ENCODE results near the gene NOXA1.
"Not testable (repeated sequence)": the region's sequence is repeated elsewhere in the genome, so short reads cannot be mapped to it uniquely, and the experiment has no call there.

The NOXA1 gene

GRCh38 chr9:137447722-137448601, 24.8 kb downstream of the NOXA1 start:
- H3K4me3 ChIP-seq (ENCODE audit: low read depth, low read length) = no peak overlapping the region

GRCh38 chr9:137448602-137448962, 25.4 kb downstream of the NOXA1 start:
- no peak overlapping the region for H3K4me3 ChIP-seq (ENCODE audit: low read depth, low read length)
- TF ChIP-seq CTCF (IDR thresholded peaks at IDR 0.05; ENCODE audit: low read depth, low read length, missing control alignments) = no peak
- no peak for DNase-seq (ENCODE audit: low read depth)

More at GRCh38 chr9:137447722-137448601, 24.8 kb downstream of the NOXA1 start:
- no peak for TF ChIP-seq CTCF (IDR thresholded peaks at IDR 0.05; ENCODE audit: low read depth, low read length, missing control alignments)
- DNase-seq (ENCODE audit: low read depth) = no peak

- DNase-seq (ENCODE audit: low read depth) = no peak
- no peak for TF ChIP-seq CTCF (IDR thresholded peaks at IDR 0.05; ENCODE audit: low read depth, low read length, missing control alignments)
- H3K4me3 ChIP-seq (ENCODE audit: low read depth, low read length) = no peak overlapping the region
These were observed 26.1 kb downstream of the NOXA1 start for GRCh38 chr9:137449081-137449844.

GRCh38 chr9:137449931-137450538, 26.8 kb downstream of the NOXA1 start:
- no peak overlapping the region for H3K4me3 ChIP-seq (ENCODE audit: low read depth, low read length)
- no peak for DNase-seq (ENCODE audit: low read depth)
- no peak for TF ChIP-seq CTCF (IDR thresholded peaks at IDR 0.05; ENCODE audit: low read depth, low read length, missing control alignments)

- DNase-seq (ENCODE audit: low read depth) = not testable (repeated sequence)
These were observed 27.5 kb downstream of the NOXA1 start for GRCh38 chr9:137450539-137451222.

GRCh38 chr9:137451264-137452005, 28.2 kb downstream of the NOXA1 start:
- DNase-seq (ENCODE audit: low read depth); H3K4me3 ChIP-seq (ENCODE audit: low read depth, low read length): not testable (repeated sequence)

More at GRCh38 chr9:137450539-137451222, 27.5 kb downstream of the NOXA1 start:
- H3K4me3 ChIP-seq (ENCODE audit: low read depth, low read length) = not testable (repeated sequence)

- H3K4me3 ChIP-seq (ENCODE audit: low read depth, low read length) = no peak overlapping the region
- no peak for DNase-seq (ENCODE audit: low read depth)
- no peak for TF ChIP-seq CTCF (IDR thresholded peaks at IDR 0.05; ENCODE audit: low read depth, low read length, missing control alignments)
These were observed 29.0 kb downstream of the NOXA1 start for GRCh38 chr9:137452006-137452760.
